Measurements from ENCODE around the gene BTBD9.

DNA sequence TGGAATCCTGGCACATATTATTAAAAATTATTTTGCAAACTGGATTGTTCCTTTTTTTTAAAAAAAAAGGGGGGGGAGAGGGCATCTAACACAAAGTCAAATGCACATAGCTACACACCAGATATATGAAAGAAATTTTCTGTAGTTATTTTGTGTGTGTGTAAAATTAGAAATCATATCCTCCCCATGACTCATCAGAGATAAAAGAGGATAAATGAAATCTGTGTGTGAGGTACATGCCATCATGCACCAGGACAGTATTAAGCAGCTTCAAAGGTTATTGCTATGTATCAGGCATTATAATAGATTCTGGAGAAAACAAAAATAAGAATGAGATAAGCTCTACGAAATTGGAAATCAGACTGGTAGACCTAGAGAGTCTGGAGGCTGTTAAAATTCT lies 5.2 kb downstream of the BTBD9 start:
- TF ChIP-seq, protein P1, sequence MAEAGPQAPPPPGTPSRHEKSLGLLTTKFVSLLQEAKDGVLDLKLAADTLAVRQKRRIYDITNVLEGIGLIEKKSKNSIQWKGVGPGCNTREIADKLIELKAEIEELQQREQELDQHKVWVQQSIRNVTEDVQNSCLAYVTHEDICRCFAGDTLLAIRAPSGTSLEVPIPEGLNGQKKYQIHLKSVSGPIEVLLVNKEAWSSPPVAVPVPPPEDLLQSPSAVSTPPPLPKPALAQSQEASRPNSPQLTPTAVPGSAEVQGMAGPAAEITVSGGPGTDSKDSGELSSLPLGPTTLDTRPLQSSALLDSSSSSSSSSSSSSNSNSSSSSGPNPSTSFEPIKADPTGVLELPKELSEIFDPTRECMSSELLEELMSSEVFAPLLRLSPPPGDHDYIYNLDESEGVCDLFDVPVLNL (CRISPR knock-in tag; IDR thresholded peaks at IDR 0.05; ENCODE audit: low read depth): no peak
- TF ChIP-seq NFIX (CRISPR knock-in tag; IDR thresholded peaks at IDR 0.05; ENCODE audit: low read depth): no peak
- TF ChIP-seq ZNF24 (IDR thresholded peaks at IDR 0.05): no peak
- no peak for TF ChIP-seq FOSL1 (tag; conservative IDR thresholded peaks at IDR 0.05)
- TF ChIP-seq, protein P2, sequence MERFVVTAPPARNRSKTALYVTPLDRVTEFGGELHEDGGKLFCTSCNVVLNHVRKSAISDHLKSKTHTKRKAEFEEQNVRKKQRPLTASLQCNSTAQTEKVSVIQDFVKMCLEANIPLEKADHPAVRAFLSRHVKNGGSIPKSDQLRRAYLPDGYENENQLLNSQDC (CRISPR knock-in tag; IDR thresholded peaks at IDR 0.05): no peak
- TF ChIP-seq, protein P3, sequence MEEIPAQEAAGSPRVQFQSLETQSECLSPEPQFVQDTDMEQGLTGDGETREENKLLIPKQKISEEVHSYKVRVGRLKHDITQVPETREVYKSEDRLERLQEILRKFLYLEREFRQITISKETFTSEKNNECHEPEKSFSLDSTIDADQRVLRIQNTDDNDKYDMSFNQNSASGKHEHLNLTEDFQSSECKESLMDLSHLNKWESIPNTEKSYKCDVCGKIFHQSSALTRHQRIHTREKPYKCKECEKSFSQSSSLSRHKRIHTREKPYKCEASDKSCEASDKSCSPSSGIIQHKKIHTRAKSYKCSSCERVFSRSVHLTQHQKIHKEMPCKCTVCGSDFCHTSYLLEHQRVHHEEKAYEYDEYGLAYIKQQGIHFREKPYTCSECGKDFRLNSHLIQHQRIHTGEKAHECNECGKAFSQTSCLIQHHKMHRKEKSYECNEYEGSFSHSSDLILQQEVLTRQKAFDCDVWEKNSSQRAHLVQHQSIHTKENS (CRISPR knock-in tag; IDR thresholded peaks at IDR 0.05): no peak
- no peak for TF ChIP-seq HDAC3 (IDR thresholded peaks at IDR 0.05; ENCODE audit: borderline replicate concordance, partially characterized antibody)
- no peak for TF ChIP-seq ESRRA (IDR thresholded peaks at IDR 0.05; ENCODE audit: borderline replicate concordance, low read depth)
- TF ChIP-seq, protein P4, sequence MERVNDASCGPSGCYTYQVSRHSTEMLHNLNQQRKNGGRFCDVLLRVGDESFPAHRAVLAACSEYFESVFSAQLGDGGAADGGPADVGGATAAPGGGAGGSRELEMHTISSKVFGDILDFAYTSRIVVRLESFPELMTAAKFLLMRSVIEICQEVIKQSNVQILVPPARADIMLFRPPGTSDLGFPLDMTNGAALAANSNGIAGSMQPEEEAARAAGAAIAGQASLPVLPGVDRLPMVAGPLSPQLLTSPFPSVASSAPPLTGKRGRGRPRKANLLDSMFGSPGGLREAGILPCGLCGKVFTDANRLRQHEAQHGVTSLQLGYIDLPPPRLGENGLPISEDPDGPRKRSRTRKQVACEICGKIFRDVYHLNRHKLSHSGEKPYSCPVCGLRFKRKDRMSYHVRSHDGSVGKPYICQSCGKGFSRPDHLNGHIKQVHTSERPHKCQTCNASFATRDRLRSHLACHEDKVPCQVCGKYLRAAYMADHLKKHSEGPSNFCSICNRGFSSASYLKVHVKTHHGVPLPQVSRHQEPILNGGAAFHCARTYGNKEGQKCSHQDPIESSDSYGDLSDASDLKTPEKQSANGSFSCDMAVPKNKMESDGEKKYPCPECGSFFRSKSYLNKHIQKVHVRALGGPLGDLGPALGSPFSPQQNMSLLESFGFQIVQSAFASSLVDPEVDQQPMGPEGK (CRISPR knock-in tag; IDR thresholded peaks at IDR 0.05; ENCODE audit: borderline replicate concordance): no peak
- TF ChIP-seq TCF7L2 (IDR thresholded peaks at IDR 0.05; ENCODE audit: low read depth, low read length): no peak
- no peak for TF ChIP-seq BRF1 (IDR thresholded peaks at IDR 0.05; ENCODE audit: borderline replicate concordance, extremely low read depth, insufficient read length)
- TF ChIP-seq BHLHE40 (IDR thresholded peaks at IDR 0.05; ENCODE audit: low read length): no peak
